ENCODE data around the gene AEN.

- TF ChIP-seq CTCF (IDR thresholded peaks at IDR 0.05) (no peak), POLR2A (IDR thresholded peaks at IDR 0.05) (no peak)
Observed at GRCh38 chr15:88625943-88626741, 5.0 kb downstream of the AEN start.

Data from heart left ventricle (tissue), 13 donors.